K562 (cell line): Measurements from ENCODE around the gene SLC22A4. TPM values are rescaled to one million over a fixed set of nuclear protein-coding genes. Genes with fewer than 3 reads are reported as not detected.

Experiments
- CBX5 ChIP-seq: IDR thresholded peaks from 2 replicates; pipeline ENCODE4 v1.6.1; 2014; ENCODE audit warnings: low read depth, borderline replicate concordance
- CEBPB ChIP-seq: fragments of 450-650 bp; IDR thresholded peaks from 2 replicates; pipeline ENCODE4 v1.6.1; 2016; ENCODE audit warnings: missing genetic modification characterization, missing compliant biosample characterization
- CREM ChIP-seq: IDR thresholded peaks from 2 replicates; pipeline ENCODE4 v1.6.1; 2014; ENCODE audit warnings: antibody characterized with exemption, low read depth
- DNMT1 ChIP-seq: fragments of 450-650 bp; IDR thresholded peaks from 2 replicates; pipeline ENCODE4 v1.6.1; 2016; ENCODE audit warnings: antibody characterized with exemption, mild to moderate bottlenecking
- EP300 ChIP-seq: IDR thresholded peaks from 2 replicates; pipeline ENCODE4 v1.6.1; 2012; ENCODE audit warnings: low read length, improper control_type of control experiment
- HDAC2 ChIP-seq: fragments of 450-650 bp; IDR thresholded peaks from 2 replicates; pipeline ENCODE4 v1.6.1; 2016; ENCODE audit warnings: mild to moderate bottlenecking
- HDAC6 ChIP-seq: IDR thresholded peaks from 2 replicates; pipeline ENCODE4 v1.6.1; 2012; ENCODE audit warnings: low read depth, mild to moderate bottlenecking, control low read depth, inconsistent platforms, low read length, moderate library complexity
- HNRNPH1 ChIP-seq: fragments of 200-400 bp; formaldehyde crosslinking; optimal IDR thresholded peaks from 2 replicates; pipeline ENCODE3; 2017; ENCODE audit warnings: low read depth, mild to moderate bottlenecking, low read length, moderate library complexity
- LARP7 ChIP-seq: fragments of 450-650 bp; IDR thresholded peaks from 2 replicates; pipeline ENCODE4 v1.6.1; 2016
- MAFG ChIP-seq: fragments of 450-650 bp; conservative IDR thresholded peaks from 2 replicates; pipeline ENCODE4 v1.6.1; 2016; ENCODE audit warnings: missing genetic modification characterization, missing compliant biosample characterization
- PHB ChIP-seq: fragments of 250-450 bp; sonication (Bioruptor Pico); IDR thresholded peaks from 2 replicates; pipeline ENCODE4 v1.5.0; 2021
- POLR2B ChIP-seq: fragments of 450-650 bp; IDR thresholded peaks from 2 replicates; pipeline ENCODE4 v1.6.1; 2018; ENCODE audit warnings: low read depth; ENCODE audit not compliant: partially characterized antibody
- PPARD ChIP-seq: fragments of 250-450 bp; sonication (Bioruptor Pico); IDR thresholded peaks from 2 replicates; pipeline ENCODE4 v1.8.0; 2022; ENCODE audit warnings: inconsistent platforms, mild to moderate bottlenecking, moderate library complexity
- RAD51 ChIP-seq: fragments of 450-650 bp; IDR thresholded peaks from 2 replicates; pipeline ENCODE4 v1.7.1; 2016; ENCODE audit warnings: low read depth, mild to moderate bottlenecking, borderline replicate concordance
- RBM22 ChIP-seq: fragments of 200-400 bp; formaldehyde crosslinking; IDR thresholded peaks from 2 replicates; pipeline ENCODE4 v1.6.1; 2018; ENCODE audit warnings: low read length, low read depth; ENCODE audit not compliant: poor library complexity, severe bottlenecking
- SRSF7 ChIP-seq: fragments of 200-400 bp; formaldehyde crosslinking; optimal IDR thresholded peaks from 2 replicates; pipeline ENCODE3; 2017; ENCODE audit warnings: mild to moderate bottlenecking, low read depth, low read length
- STAT5A ChIP-seq: IDR thresholded peaks from 2 replicates; pipeline ENCODE4 v1.6.1; 2012; ENCODE audit warnings: low read length, inconsistent platforms, borderline replicate concordance
- ZFPM2 ChIP-seq: fragments of 250-450 bp; sonication (Bioruptor Pico); IDR thresholded peaks from 2 replicates; pipeline ENCODE4 v1.5.1; 2022; ENCODE audit warnings: mild to moderate bottlenecking
- ZFX ChIP-seq: sonication (generic); formaldehyde crosslinking; IDR thresholded peaks from 2 replicates; pipeline ENCODE4 v1.8.0; 2022; ENCODE audit warnings: mild to moderate bottlenecking, missing genetic modification reagents, moderate library complexity
- ZNF696 ChIP-seq: fragments of 250-450 bp; sonication (Bioruptor Pico); conservative IDR thresholded peaks from 2 replicates; pipeline ENCODE4 v1.4.0; 2020; ENCODE audit warnings: mild to moderate bottlenecking, moderate library complexity
- polyA plus RNA-seq, 8 experiments: library from polyadenylated mRNA; depleted of rRNA in 4 of 8; stranded (reverse) in 5 of 8; unstranded in 3 of 8; fragments of >200 nt; fragmentation: Nextera tagmentation in 2 of 8; fragmentation: Illumina TruSeq in 1 of 8; extraction: Ambion mirVana in 2 of 8; extraction: Trizol in 1 of 8; gene quantifications; 2 replicates each; pipeline versions ENCODE4 v1.2.1 to v1.2.3, GENCODE V29; 2011 to 2014; ENCODE audit warnings: inconsistent platforms in 1 of 8, missing spikeins in 1 of 8
- total RNA-seq, 7 experiments: library from RNA; depleted of rRNA in 6 of 7; stranded (reverse); fragments of >200 nt in 6 of 7; fragmentation: Illumina TruSeq in 2 of 7; extraction: Trizol in 2 of 7; gene quantifications; 2 replicates each; pipeline versions ENCODE4 v1.2.1 to v1.2.3, GENCODE V29; 2011 to 2021; ENCODE audit warnings: low replicate concordance in 1 of 7
- TF ChIP-seq, protein P1 (sequence below), 2 experiments: fragments of 150-350 bp in 1 of 2; IDR thresholded peaks; 2 replicates each; pipeline ENCODE4 v1.6.1; 2012 to 2016; ENCODE audit warnings: low read depth in 2 of 2, low read length in 2 of 2, mild to moderate bottlenecking in 1 of 2, moderate library complexity in 1 of 2
- TF ChIP-seq, protein P2 (sequence below): fragments of 250-450 bp; sonication (Bioruptor Pico); IDR thresholded peaks from 2 replicates; pipeline ENCODE4 v1.5.0; 2021
- TF ChIP-seq, protein P3 (sequence below), 2 experiments: IDR thresholded peaks; 2 replicates each; pipeline ENCODE4 v1.6.1; 2012; ENCODE audit warnings: improper control_type of control experiment in 2 of 2, low read depth in 2 of 2, low read length in 2 of 2, borderline replicate concordance in 1 of 2
- TF ChIP-seq, protein P4 (sequence below): sonication (generic); formaldehyde crosslinking; IDR thresholded peaks from 2 replicates; pipeline ENCODE4 v1.8.1; 2022; ENCODE audit warnings: missing genetic modification reagents

Gene SLC22A4
- total and polyA plus RNA-seq, 9 of the 15 experiments (the other 6 are each of a cell fraction or from before 2014, with no cell fraction given), result 2.7 to 9.5 (median 6.2) TPM

DNA sequence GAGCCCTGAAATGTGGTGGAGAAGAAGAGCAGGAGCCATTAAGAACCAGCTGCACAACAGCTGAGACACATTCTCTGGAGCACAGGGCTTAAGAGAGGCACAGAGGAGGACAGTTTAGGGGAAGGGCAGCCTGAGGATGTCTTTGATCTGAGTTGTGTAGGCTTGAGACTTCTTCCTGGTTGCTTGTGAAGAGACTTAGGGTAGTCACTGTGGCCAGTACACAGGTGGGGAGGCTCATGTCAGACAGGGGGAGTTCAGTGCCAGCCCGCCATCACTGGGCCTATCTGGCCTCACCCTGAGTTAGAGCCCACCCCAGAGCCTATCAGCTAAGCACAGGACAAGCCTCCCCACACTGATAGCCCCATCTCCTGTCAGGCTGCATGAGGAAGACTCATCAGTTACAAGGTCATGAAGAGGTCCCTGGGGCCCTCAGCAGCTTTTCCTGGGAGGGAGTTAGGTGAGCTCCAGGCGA is 19.8 kb downstream of the SLC22A4 start (continued):
- no peak for TF ChIP-seq RBM22
- no peak for TF ChIP-seq ZNF696 (CRISPR knock-in tag)
- TF ChIP-seq LARP7, result no peak
- TF ChIP-seq ZFX, result no peak
- TF ChIP-seq PPARD, result no peak
- TF ChIP-seq EP300, result peak; percentile 95
- no peak for TF ChIP-seq RAD51
- TF ChIP-seq, protein P1, sequence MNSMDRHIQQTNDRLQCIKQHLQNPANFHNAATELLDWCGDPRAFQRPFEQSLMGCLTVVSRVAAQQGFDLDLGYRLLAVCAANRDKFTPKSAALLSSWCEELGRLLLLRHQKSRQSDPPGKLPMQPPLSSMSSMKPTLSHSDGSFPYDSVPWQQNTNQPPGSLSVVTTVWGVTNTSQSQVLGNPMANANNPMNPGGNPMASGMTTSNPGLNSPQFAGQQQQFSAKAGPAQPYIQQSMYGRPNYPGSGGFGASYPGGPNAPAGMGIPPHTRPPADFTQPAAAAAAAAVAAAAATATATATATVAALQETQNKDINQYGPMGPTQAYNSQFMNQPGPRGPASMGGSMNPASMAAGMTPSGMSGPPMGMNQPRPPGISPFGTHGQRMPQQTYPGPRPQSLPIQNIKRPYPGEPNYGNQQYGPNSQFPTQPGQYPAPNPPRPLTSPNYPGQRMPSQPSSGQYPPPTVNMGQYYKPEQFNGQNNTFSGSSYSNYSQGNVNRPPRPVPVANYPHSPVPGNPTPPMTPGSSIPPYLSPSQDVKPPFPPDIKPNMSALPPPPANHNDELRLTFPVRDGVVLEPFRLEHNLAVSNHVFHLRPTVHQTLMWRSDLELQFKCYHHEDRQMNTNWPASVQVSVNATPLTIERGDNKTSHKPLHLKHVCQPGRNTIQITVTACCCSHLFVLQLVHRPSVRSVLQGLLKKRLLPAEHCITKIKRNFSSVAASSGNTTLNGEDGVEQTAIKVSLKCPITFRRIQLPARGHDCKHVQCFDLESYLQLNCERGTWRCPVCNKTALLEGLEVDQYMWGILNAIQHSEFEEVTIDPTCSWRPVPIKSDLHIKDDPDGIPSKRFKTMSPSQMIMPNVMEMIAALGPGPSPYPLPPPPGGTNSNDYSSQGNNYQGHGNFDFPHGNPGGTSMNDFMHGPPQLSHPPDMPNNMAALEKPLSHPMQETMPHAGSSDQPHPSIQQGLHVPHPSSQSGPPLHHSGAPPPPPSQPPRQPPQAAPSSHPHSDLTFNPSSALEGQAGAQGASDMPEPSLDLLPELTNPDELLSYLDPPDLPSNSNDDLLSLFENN (IDR thresholded peaks at IDR 0.05; ENCODE audit: low read depth in 2 of 2, low read length in 2 of 2), result 0 out of 4 replicates have a peak, but pooled peaks of 1 of the 2 experiments have one; percentile 59
- peak; percentile 81; the same call in 1 of the 2 replicates for TF ChIP-seq STAT5A
- no peak for TF ChIP-seq CEBPB (tag)
- TF ChIP-seq HDAC6, result no peak
- no peak for TF ChIP-seq HNRNPH1
- no peak for TF ChIP-seq POLR2B
- TF ChIP-seq CREM, result peak; percentile 41; the same call in 1 of the 2 replicates
- no peak for TF ChIP-seq CBX5
- TF ChIP-seq, protein P2, sequence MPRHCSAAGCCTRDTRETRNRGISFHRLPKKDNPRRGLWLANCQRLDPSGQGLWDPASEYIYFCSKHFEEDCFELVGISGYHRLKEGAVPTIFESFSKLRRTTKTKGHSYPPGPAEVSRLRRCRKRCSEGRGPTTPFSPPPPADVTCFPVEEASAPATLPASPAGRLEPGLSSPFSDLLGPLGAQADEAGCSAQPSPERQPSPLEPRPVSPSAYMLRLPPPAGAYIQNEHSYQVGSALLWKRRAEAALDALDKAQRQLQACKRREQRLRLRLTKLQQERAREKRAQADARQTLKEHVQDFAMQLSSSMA (CRISPR knock-in tag), result no peak
- TF ChIP-seq PHB, result no peak
- TF ChIP-seq, protein P3, sequence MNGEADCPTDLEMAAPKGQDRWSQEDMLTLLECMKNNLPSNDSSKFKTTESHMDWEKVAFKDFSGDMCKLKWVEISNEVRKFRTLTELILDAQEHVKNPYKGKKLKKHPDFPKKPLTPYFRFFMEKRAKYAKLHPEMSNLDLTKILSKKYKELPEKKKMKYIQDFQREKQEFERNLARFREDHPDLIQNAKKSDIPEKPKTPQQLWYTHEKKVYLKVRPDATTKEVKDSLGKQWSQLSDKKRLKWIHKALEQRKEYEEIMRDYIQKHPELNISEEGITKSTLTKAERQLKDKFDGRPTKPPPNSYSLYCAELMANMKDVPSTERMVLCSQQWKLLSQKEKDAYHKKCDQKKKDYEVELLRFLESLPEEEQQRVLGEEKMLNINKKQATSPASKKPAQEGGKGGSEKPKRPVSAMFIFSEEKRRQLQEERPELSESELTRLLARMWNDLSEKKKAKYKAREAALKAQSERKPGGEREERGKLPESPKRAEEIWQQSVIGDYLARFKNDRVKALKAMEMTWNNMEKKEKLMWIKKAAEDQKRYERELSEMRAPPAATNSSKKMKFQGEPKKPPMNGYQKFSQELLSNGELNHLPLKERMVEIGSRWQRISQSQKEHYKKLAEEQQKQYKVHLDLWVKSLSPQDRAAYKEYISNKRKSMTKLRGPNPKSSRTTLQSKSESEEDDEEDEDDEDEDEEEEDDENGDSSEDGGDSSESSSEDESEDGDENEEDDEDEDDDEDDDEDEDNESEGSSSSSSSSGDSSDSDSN (IDR thresholded peaks at IDR 0.05; ENCODE audit: borderline replicate concordance in 1 of 2, low read depth in 2 of 2, low read length in 2 of 2), result no peak
- peak; percentile 49; the same call in 1 of the 2 replicates for TF ChIP-seq HDAC2
- TF ChIP-seq MAFG, result no peak
- no peak for TF ChIP-seq DNMT1
- TF ChIP-seq, protein P4, sequence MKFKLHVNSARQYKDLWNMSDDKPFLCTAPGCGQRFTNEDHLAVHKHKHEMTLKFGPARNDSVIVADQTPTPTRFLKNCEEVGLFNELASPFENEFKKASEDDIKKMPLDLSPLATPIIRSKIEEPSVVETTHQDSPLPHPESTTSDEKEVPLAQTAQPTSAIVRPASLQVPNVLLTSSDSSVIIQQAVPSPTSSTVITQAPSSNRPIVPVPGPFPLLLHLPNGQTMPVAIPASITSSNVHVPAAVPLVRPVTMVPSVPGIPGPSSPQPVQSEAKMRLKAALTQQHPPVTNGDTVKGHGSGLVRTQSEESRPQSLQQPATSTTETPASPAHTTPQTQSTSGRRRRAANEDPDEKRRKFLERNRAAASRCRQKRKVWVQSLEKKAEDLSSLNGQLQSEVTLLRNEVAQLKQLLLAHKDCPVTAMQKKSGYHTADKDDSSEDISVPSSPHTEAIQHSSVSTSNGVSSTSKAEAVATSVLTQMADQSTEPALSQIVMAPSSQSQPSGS (CRISPR knock-in tag), result no peak
- no peak for TF ChIP-seq SRSF7
- no peak for TF ChIP-seq ZFPM2 (CRISPR knock-in tag)
